GM18951 (cell line): Measurements from ENCODE around the gene CDHR3.

Experiments used
- POLR2A ChIP-seq: IDR thresholded peaks from 4 replicates; pipeline ENCODE4 v1.6.1; 2011; ENCODE audit warnings: mild to moderate bottlenecking; ENCODE audit not compliant: insufficient read length, insufficient read depth; ENCODE audit errors: extremely low read depth
- in situ Hi-C: fragments of 300-500 bp; cut with MboI; formaldehyde crosslinking; loops from one replicate; pipeline ENCODE4 v1.12.0; 2022; ENCODE audit warnings: low sequenced_read_pairs, mixed read lengths, inconsistent platforms; ENCODE audit not compliant: unreplicated experiment

Gene CDHR3

GRCh38 chr7:106080300-106080987 is 117.4 kb downstream of the CDHR3 start:
- no peak for TF ChIP-seq POLR2A

GRCh38 chr7:106082087-106082854 is 119.2 kb downstream of the CDHR3 start:
- in situ Hi-C loops, result no loop called here
- no peak for TF ChIP-seq POLR2A

More at GRCh38 chr7:106080300-106080987, 117.4 kb downstream of the CDHR3 start:
- in situ Hi-C loops, result no loop called here
